ENCODE results near the gene RAB9B. TPM values are rescaled to one million over a fixed set of nuclear protein-coding genes. Genes with fewer than 3 reads are reported as not detected.

RAB9B gene
- total RNA-seq, 1 experiment from 2014 or later, result 0.31 TPM

DNA sequence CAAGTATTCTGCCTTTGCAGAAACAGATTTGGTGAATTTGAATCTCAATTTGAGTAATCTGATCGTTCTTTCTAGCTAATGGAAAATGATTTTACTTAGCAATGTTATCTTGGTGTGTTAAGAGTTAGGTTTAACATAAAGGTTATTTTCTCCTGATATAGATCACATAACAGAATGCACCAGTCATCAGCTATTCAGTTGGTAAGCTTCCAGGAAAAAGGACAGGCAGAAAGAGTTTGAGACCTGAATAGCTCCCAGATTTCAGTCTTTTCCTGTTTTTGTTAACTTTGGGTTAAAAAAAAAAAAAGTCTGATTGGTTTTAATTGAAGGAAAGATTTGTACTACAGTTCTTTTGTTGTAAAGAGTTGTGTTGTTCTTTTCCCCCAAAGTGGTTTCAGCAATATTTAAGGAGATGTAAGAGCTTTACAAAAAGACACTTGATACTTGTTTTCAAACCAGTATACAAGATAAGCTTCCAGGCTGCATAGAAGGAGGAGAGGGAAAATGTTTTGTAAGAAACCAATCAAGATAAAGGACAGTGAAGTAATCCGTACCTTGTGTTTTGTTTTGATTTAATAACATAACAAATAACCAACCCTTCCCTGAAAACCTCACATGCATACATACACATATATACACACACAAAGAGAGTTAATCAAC, 40.1 kb downstream of the RAB9B start:
- Mint-ChIP-seq H3K27me3 (ENCODE audit: low read depth) (no peaks in the 10 kb centered on the region), H3K4me3 (no peak overlapping the region), H3K36me3 (ENCODE audit: insufficient read depth in 1 of 3, low read depth in 3 of 3) (peaks cover 29 to 52% (median 41%) of the 10 kb centered on the region in 3 experiments; a peak in 6 of 7 replicates), H3K4me1 (peaks cover 0 to 4% of the 10 kb centered on the region in 2 experiments; a peak in 2 of 4 replicates), H3K9me3 (peaks cover 0 to 21% of the 10 kb centered on the region in 2 experiments; a peak in 2 of 5 replicates), H3K27ac (no peak overlapping the region)
- H3K9me3 ChIP-seq (ENCODE audit: control insufficient read depth, low read depth, low read length), result no peaks in the 10 kb centered on the region
- no peak for TF ChIP-seq CTCF (conservative IDR thresholded peaks at IDR 0.05)
- H3K79me1 ChIP-seq (ENCODE audit: insufficient read depth, low read depth, low read length, poor library complexity, severe bottlenecking), result no peaks in the 10 kb centered on the region
- H2BK20ac ChIP-seq (ENCODE audit: low read depth, low read length, poor library complexity, severe bottlenecking), result no peak overlapping the region
- no peaks in the 10 kb centered on the region for H3K23me2 ChIP-seq (ENCODE audit: insufficient read length, low read depth, low read length, poor library complexity, severe bottlenecking)
- H3K4me2 ChIP-seq (ENCODE audit: insufficient read depth, insufficient read length, low read length), result no peak overlapping the region
- no peaks in the 10 kb centered on the region for H3K27me3 ChIP-seq (ENCODE audit: insufficient read depth, low read length)
- H3K4ac ChIP-seq (ENCODE audit: low read depth, low read length), result no peak overlapping the region
- H3K18ac ChIP-seq (ENCODE audit: insufficient read length, low read depth, low read length), result no peak overlapping the region
- H4K20me1 ChIP-seq (ENCODE audit: control insufficient read depth, insufficient read depth, insufficient read length), result no peaks in the 10 kb centered on the region
- no peak overlapping the region for H2BK5ac ChIP-seq (ENCODE audit: insufficient read length, low read length)
- H3T11ph ChIP-seq (ENCODE audit: low read length), result no peak overlapping the region
- no peak overlapping the region for H3K56ac ChIP-seq (ENCODE audit: insufficient read length, low read depth, low read length)
- no peak overlapping the region for H2BK12ac ChIP-seq (ENCODE audit: insufficient read length, low read depth, low read length)
- no peak overlapping the region for H2BK15ac ChIP-seq (ENCODE audit: low read depth, low read length)
- no peaks in the 10 kb centered on the region for H3K4me1 ChIP-seq (ENCODE audit: insufficient read depth, low read length)
- DNase-seq, result no peak
- no peak overlapping the region for H3K9ac ChIP-seq (ENCODE audit: extremely low read depth, insufficient read length, low read length)
- H2AK5ac ChIP-seq (ENCODE audit: insufficient read length, low read length), result no peak overlapping the region
- H3K23ac ChIP-seq (ENCODE audit: insufficient read length, low read depth, low read length), result no peak overlapping the region
- H2BK120ac ChIP-seq (ENCODE audit: low read depth, low read length, poor library complexity, severe bottlenecking), result no peak overlapping the region
- H4K91ac ChIP-seq (ENCODE audit: insufficient read length, low read depth, low read length), result no peak overlapping the region
- H3K27ac ChIP-seq (ENCODE audit: insufficient read length, low read depth, low read length), result no peak overlapping the region
- no peak overlapping the region for H2AFZ ChIP-seq (ENCODE audit: low read length)
- H4K5ac ChIP-seq (ENCODE audit: insufficient read length, low read depth, low read length), result no peak overlapping the region
- no peaks in the 10 kb centered on the region for H3K79me2 ChIP-seq (ENCODE audit: insufficient read depth, low read length)
- no CpG with 5 or more reads among the region's 2 CpGs for WGBS (ENCODE audit: extremely low coverage, insufficient read length, low lambda C conversion rate)
- H4K8ac ChIP-seq (replicated peaks; ENCODE audit: insufficient read length, low read depth, low read length), result no peak overlapping the region
- no peak overlapping the region for H3K14ac ChIP-seq (ENCODE audit: insufficient read depth, low read length)
